Panc1 (cell line): ENCODE results near the gene MRPS2.

Experiments used
- POLR2AphosphoS5 ChIP-seq: IDR thresholded peaks from 2 replicates; pipeline ENCODE4 v1.6.1; 2012; ENCODE audit warnings: mild to moderate bottlenecking, low read depth, low read length, moderate library complexity
- SIN3A ChIP-seq: IDR thresholded peaks from 2 replicates; pipeline ENCODE4 v1.6.1; 2012; ENCODE audit warnings: low read depth, mild to moderate bottlenecking, low read length, moderate library complexity, borderline replicate concordance; ENCODE audit not compliant: insufficient read depth
- TCF7L2 ChIP-seq: IDR thresholded peaks from 2 replicates; pipeline ENCODE4 v1.6.1; 2011; ENCODE audit warnings: mild to moderate bottlenecking, low read depth, low read length, inconsistent platforms
- TF ChIP-seq, protein P1 (sequence below): fragments of 450-650 bp; IDR thresholded peaks from 2 replicates; pipeline ENCODE4 v1.5.1; 2017; ENCODE audit warnings: mild to moderate bottlenecking
- TF ChIP-seq, protein P2 (sequence below), 2 experiments: IDR thresholded peaks; 2 replicates each; pipeline ENCODE4 v1.6.1; 2011 to 2012; ENCODE audit warnings: low read depth in 2 of 2, control low read depth in 1 of 2, low read length in 1 of 2, mild to moderate bottlenecking in 1 of 2, moderate library complexity in 1 of 2; ENCODE audit not compliant: insufficient read depth in 1 of 2

DNA sequence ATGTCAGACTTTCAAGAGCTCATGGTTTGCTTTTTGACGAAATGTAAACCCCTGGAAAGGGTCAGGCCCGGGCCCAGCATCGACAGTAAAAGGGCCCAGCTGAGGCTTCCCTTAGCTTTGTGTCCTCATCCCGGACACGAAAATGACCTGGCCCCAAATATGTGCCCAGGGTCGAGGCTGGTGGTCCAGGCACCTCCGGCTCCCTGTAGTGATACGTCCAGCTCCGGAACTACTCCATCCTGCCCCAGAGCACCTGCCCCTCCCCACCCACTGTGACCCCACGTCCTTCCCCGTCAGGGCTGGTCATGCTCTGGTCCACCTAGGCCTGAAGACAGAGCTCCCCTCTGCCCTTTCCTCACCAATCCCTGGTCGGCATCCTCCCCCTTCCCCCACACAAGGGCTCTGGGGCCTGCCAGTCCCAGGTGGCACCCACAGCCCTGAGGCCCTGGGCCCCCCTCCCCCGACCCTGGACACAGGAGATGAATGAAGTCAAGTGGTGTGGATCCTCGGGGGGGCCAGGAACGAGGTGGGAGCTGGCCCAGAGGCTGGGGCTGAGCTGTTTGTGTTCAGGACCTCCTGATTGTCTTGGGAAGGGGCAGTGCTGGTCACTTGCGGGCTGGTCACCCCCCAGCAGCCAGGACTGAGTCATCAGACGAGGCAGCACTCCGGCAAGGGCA is 51.7 kb downstream of the MRPS2 start:
- TF ChIP-seq POLR2AphosphoS5 (no peak), SIN3A (no peak), TCF7L2 (no peak)
- TF ChIP-seq, protein P1, sequence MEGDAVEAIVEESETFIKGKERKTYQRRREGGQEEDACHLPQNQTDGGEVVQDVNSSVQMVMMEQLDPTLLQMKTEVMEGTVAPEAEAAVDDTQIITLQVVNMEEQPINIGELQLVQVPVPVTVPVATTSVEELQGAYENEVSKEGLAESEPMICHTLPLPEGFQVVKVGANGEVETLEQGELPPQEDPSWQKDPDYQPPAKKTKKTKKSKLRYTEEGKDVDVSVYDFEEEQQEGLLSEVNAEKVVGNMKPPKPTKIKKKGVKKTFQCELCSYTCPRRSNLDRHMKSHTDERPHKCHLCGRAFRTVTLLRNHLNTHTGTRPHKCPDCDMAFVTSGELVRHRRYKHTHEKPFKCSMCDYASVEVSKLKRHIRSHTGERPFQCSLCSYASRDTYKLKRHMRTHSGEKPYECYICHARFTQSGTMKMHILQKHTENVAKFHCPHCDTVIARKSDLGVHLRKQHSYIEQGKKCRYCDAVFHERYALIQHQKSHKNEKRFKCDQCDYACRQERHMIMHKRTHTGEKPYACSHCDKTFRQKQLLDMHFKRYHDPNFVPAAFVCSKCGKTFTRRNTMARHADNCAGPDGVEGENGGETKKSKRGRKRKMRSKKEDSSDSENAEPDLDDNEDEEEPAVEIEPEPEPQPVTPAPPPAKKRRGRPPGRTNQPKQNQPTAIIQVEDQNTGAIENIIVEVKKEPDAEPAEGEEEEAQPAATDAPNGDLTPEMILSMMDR, result no peak
- TF ChIP-seq, protein P2, sequence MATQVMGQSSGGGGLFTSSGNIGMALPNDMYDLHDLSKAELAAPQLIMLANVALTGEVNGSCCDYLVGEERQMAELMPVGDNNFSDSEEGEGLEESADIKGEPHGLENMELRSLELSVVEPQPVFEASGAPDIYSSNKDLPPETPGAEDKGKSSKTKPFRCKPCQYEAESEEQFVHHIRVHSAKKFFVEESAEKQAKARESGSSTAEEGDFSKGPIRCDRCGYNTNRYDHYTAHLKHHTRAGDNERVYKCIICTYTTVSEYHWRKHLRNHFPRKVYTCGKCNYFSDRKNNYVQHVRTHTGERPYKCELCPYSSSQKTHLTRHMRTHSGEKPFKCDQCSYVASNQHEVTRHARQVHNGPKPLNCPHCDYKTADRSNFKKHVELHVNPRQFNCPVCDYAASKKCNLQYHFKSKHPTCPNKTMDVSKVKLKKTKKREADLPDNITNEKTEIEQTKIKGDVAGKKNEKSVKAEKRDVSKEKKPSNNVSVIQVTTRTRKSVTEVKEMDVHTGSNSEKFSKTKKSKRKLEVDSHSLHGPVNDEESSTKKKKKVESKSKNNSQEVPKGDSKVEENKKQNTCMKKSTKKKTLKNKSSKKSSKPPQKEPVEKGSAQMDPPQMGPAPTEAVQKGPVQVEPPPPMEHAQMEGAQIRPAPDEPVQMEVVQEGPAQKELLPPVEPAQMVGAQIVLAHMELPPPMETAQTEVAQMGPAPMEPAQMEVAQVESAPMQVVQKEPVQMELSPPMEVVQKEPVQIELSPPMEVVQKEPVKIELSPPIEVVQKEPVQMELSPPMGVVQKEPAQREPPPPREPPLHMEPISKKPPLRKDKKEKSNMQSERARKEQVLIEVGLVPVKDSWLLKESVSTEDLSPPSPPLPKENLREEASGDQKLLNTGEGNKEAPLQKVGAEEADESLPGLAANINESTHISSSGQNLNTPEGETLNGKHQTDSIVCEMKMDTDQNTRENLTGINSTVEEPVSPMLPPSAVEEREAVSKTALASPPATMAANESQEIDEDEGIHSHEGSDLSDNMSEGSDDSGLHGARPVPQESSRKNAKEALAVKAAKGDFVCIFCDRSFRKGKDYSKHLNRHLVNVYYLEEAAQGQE (IDR thresholded peaks at IDR 0.05; ENCODE audit: insufficient read depth in 1 of 2, low read depth in 2 of 2, low read length in 1 of 2), result no peak
